MV-4-11 (cell line): ENCODE measurements around the gene SGCD.

ENCODE experiments used
- DNase-seq: peaks from one replicate; lab custom pipeline; 2025; lab: John Stamatoyannopoulos, UW

SGCD gene

GRCh38 chr5:156778139-156778706 is 451.3 kb downstream of the SGCD start:
- DNase-seq = no peak

DNA sequence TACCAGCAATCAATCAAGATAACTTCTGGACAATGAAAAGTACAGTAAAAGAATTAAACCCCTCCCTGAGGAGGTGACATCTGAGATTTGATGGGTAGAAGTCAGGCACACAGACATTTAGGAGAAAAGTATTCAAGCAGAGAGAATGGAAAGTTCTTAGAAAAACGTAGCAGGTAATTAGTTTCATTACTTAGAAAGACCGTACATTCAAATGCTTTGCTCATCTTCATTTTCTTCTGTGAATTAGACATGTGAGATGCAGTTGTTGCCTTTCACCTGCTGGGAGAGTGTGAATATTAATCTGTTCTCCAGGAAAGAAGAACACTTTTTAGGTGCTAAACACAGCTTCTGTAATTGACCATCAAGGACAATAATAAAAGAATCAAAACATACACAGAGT is 451.8 kb downstream of the SGCD start:
- no peak for DNase-seq

DNA sequence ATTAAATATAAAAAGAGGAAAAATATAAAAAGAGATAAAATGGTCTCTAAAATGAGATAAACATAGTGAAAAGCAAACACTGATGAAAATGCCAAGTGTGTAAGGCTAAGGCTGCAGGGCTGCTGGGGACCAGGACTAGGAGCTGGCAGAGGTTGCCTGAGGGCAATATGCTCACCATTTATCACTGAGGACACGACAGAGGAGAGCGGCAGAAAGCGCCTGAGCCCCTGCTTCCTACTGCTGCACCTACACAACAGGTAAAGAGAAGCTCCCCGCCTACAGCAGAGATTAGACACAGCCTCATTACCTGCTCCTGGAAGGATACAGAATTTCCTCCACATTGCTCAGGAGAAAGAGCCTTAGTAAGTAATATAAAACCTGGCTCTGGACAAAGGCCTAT is 452.5 kb downstream of the SGCD start:
- DNase-seq = no peak

- DNase-seq = no peak
Measured at GRCh38 chr5:156783092-156783491, 456.1 kb downstream of the SGCD start.

DNA sequence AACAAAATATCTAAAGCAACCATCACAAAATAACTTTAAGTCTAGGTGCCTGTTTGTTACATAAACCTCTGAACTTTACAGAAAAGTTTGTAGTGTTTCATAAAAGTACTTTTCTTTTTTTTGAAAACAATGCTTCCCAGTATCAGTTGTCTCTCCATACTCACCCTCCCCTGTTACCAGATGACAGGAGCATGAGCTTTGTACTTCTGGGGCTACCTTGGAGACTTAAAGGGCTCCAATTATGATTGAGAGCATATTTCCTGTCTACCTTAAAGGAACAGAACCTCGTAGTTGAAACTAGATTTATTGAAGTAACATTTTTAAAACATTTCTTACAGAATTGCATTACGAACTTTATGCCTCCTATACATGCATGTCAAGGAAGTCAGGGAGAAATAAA is 467.7 kb downstream of the SGCD start:
- DNase-seq = no peak

GRCh38 chr5:156798201-156798600 is 471.2 kb downstream of the SGCD start:
- no peak for DNase-seq

DNA sequence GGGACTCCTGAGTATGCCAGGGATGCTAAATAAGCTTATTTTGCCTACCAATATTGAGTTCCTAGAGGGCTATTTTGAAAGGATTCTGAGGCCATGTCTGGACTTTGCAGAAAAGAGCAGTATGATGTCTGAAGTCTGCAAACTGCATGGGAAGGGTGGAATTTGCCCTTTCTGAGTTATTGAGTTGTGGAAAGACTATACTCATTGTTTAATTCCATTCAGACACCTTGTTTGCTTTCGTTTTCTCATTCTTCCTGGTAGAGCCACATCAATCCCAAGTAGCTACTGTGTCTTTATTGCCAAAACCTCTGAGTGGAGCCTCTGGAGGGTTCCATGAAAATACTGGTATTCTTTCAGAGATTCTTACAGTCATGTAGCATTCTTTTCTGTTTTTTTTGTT is 472.2 kb downstream of the SGCD start:
- DNase-seq = no peak

GRCh38 chr5:156800929-156801328 is 474.0 kb downstream of the SGCD start:
- DNase-seq = no peak

GRCh38 chr5:156802501-156802900 is 475.5 kb downstream of the SGCD start:
- no peak for DNase-seq

GRCh38 chr5:156803404-156803803 is 476.4 kb downstream of the SGCD start:
- DNase-seq = no peak

GRCh38 chr5:156812959-156813358 is 486.0 kb downstream of the SGCD start:
- no peak for DNase-seq

DNA sequence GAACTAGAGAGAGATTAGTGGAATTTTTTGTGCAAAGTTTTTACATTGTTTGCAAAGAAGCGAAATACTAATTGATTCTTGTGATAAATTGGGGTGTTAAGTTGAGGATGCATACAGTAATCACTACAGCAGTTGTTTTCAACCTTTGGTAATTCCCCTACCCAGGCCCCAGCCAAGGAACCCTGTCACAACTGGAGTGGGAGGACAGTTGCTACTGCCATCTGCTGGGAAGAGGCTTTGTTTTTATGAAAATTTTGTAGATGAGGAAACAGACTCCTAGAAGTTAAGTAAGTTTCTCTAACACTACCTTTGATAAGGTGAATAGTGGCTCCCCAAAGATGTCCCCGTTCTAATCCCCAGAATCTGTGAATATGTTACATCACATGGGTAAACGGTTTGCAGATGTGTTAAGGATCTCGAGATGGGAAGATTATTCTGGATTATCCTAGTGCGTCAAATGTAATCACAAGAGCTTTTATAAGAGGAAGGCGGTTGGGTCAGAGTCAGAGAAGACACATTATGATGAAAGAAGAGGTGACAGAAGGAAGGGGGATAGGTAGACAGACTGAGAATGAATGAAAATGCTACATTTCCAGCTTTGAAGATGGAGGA is 489.1 kb downstream of the SGCD start:
- DNase-seq = no peak
